Measurements from ENCODE around the gene FUT2. TPM values are rescaled to one million over a fixed set of nuclear protein-coding genes. Genes with fewer than 3 reads are reported as not detected.
A peak's percentile ranks its signal among the peaks of the same experiment; 100 is the strongest.

The FUT2 gene
- total and polyA plus RNA-seq, 2 donors (not counting 1 experiment from before 2014, with no cell fraction given), result not detected

GRCh38 chr19:48683349-48683748, 12.4 kb upstream of the FUT2 start:
- no peaks in the 10 kb centered on the region for H3K9me3 Mint-ChIP-seq (ENCODE audit: insufficient read depth)
- Histone ChIP-seq H3K36me3 (replicated peaks in 1 of 2; ENCODE audit: control extremely low read depth in 1 of 2, control insufficient read depth in 1 of 2, extremely low read depth in 1 of 2, insufficient read depth in 2 of 2, low read length in 1 of 2) (no peaks in the 10 kb centered on the region), H3K4me2 (replicated peaks; ENCODE audit: low read depth, low read length, poor library complexity, severe bottlenecking) (peak overlapping the region; percentile 38), H3K27ac (ENCODE audit: low read length in 2 of 2) (no peak overlapping the region), H4K20me1 (ENCODE audit: control insufficient read depth, insufficient read depth, low read length, poor library complexity, severe bottlenecking) (no peaks in the 10 kb centered on the region), H3K4me3 (ENCODE audit: control extremely low read depth in 1 of 5, extremely low read depth in 1 of 5, insufficient read depth in 1 of 5, low read depth in 2 of 5, low read length in 4 of 5) (peak overlapping the region in 1 of 5 experiments; percentile 14), H3K9me3 (ENCODE audit: control extremely low read depth in 1 of 3, control insufficient read depth in 2 of 3, insufficient read depth in 1 of 3, low read length in 2 of 3) (no peaks in the 10 kb centered on the region), H3K79me2 (ENCODE audit: control insufficient read depth, insufficient read depth, low read length) (no peaks in the 10 kb centered on the region), H3K27me3 (replicated peaks in 1 of 4; ENCODE audit: control extremely low read depth in 1 of 4, control insufficient read depth in 3 of 4, insufficient read depth in 4 of 4, low read length in 3 of 4) (no peaks in the 10 kb centered on the region), H3K9ac (ENCODE audit: low read length) (no peak overlapping the region), H3K4me1 (ENCODE audit: control insufficient read depth in 2 of 2, insufficient read depth in 2 of 2, low read length in 2 of 2) (no peaks in the 10 kb centered on the region), H2AFZ (ENCODE audit: insufficient read depth, low read depth, low read length, poor library complexity, severe bottlenecking) (peak overlapping the region; percentile 1)
- TF ChIP-seq EZH2 (IDR thresholded peaks at IDR 0.05; ENCODE audit: borderline replicate concordance, insufficient read depth, low read depth, low read length, poor library complexity, severe bottlenecking), result no peak
- TF ChIP-seq CTCF (IDR thresholded peaks at IDR 0.05), result no peak
- CTCF ChIA-PET, result interaction anchor here (0.8 kb wide), 1 partner anchor 22 kb away, joined by 4 read pairs; no protein-coding TSS in a partner anchor
- no peak overlapping the region for H3K27ac Mint-ChIP-seq
- 54% methylated on average over 10 of the region's 11 CpGs for WGBS (ENCODE audit: insufficient coverage)
- ATAC-seq (ENCODE audit: low read depth) (peak; percentile 49), DNase-seq (peak; percentile 48)
- POLR2A ChIA-PET, result no interaction called here
- H3K4me3 Mint-ChIP-seq, result peak overlapping the region; percentile 56
- H3K4me1 Mint-ChIP-seq, result peaks cover 2% of the 10 kb centered on the region
- no peaks in the 10 kb centered on the region for H3K27me3 Mint-ChIP-seq
- intact Hi-C loops (cut with micrococcal nuclease), result no loop called here

GRCh38 chr19:48685583-48685982, 10.2 kb upstream of the FUT2 start:
- no peak overlapping the region for H2AFZ ChIP-seq (ENCODE audit: insufficient read depth, low read depth, low read length, poor library complexity, severe bottlenecking)
- no peak overlapping the region for H3K27ac ChIP-seq (ENCODE audit: low read length in 2 of 2)
- Mint-ChIP-seq H3K27me3 (no peaks in the 10 kb centered on the region), H3K27ac (no peak overlapping the region), H3K9me3 (ENCODE audit: insufficient read depth) (no peaks in the 10 kb centered on the region), H3K4me3 (no peak overlapping the region), H3K4me1 (peaks cover 2% of the 10 kb centered on the region)
- H3K4me2 ChIP-seq (replicated peaks; ENCODE audit: low read depth, low read length, poor library complexity, severe bottlenecking), result no peak overlapping the region
- ChIA-PET POLR2A (no interaction called here), CTCF (interaction anchor here (1.2 kb wide), 1 partner anchor 11 kb away, joined by 3 read pairs; no protein-coding TSS in a partner anchor)
- DNase-seq, result no peak
- no peaks in the 10 kb centered on the region for H3K27me3 ChIP-seq (replicated peaks in 1 of 4; ENCODE audit: control extremely low read depth in 1 of 4, control insufficient read depth in 3 of 4, insufficient read depth in 4 of 4, low read length in 3 of 4)
- no peak for ATAC-seq (ENCODE audit: low read depth)
- H4K20me1 ChIP-seq (ENCODE audit: control insufficient read depth, insufficient read depth, low read length, poor library complexity, severe bottlenecking), result no peaks in the 10 kb centered on the region
- intact Hi-C loops (cut with micrococcal nuclease), result no loop called here
- H3K4me1 ChIP-seq (ENCODE audit: control insufficient read depth in 2 of 2, insufficient read depth in 2 of 2, low read length in 2 of 2), result no peaks in the 10 kb centered on the region
- H3K4me3 ChIP-seq (ENCODE audit: control extremely low read depth in 1 of 5, extremely low read depth in 1 of 5, insufficient read depth in 1 of 5, low read depth in 2 of 5, low read length in 4 of 5), result no peak overlapping the region
- H3K9me3 ChIP-seq (ENCODE audit: control extremely low read depth in 1 of 3, control insufficient read depth in 2 of 3, insufficient read depth in 1 of 3, low read length in 2 of 3), result no peaks in the 10 kb centered on the region
- 100% methylated on average over 5 of the region's 9 CpGs for WGBS (ENCODE audit: insufficient coverage)
- no peak overlapping the region for H3K9ac ChIP-seq (ENCODE audit: low read length)
- H3K79me2 ChIP-seq (ENCODE audit: control insufficient read depth, insufficient read depth, low read length), result no peaks in the 10 kb centered on the region
- H3K36me3 ChIP-seq (replicated peaks in 1 of 2; ENCODE audit: control extremely low read depth in 1 of 2, control insufficient read depth in 1 of 2, extremely low read depth in 1 of 2, insufficient read depth in 2 of 2, low read length in 1 of 2), result no peaks in the 10 kb centered on the region
- no peak for TF ChIP-seq CTCF (IDR thresholded peaks at IDR 0.05)
- TF ChIP-seq EZH2 (IDR thresholded peaks at IDR 0.05; ENCODE audit: borderline replicate concordance, insufficient read depth, low read depth, low read length, poor library complexity, severe bottlenecking), result no peak
